SU-DHL-6 (cell line): ENCODE results near the gene RLF.
A peak's percentile ranks its signal among the peaks of the same experiment; 100 is the strongest.
"Not testable (repeated sequence)": the region's sequence is repeated elsewhere in the genome, so short reads cannot be mapped to it uniquely, and the experiment has no call there.

ENCODE experiments used
- H2AFZ ChIP-seq: fragments of 200-600 bp; sonication (generic); 2 replicates; pipeline ENCODE4 v1.6.1; 2014; ENCODE audit warnings: low read depth, mild to moderate bottlenecking, moderate library complexity, mixed read lengths, antibody characterized with exemption, low read length; ENCODE audit not compliant: severe bottlenecking
- H3F3A ChIP-seq: fragments of 200-600 bp; shearing (Covaris generic); 2 replicates; pipeline ENCODE4 v1.6.0; 2016; ENCODE audit warnings: antibody characterized with exemption, mild to moderate bottlenecking; ENCODE audit not compliant: insufficient read depth
- H3K27ac ChIP-seq: fragments of 200-600 bp; sonication (generic); 2 replicates; pipeline ENCODE4 v1.5.1; 2016; ENCODE audit warnings: low read depth, mild to moderate bottlenecking, low read length, moderate library complexity, mixed read lengths
- H3K27me3 ChIP-seq: fragments of 200-600 bp; sonication (generic), shearing (Covaris generic); 2 replicates; pipeline ENCODE4 v1.6.0; 2014; ENCODE audit warnings: mild to moderate bottlenecking, low read length
- H3K36me3 ChIP-seq: fragments of 200-600 bp; sonication (generic); 2 replicates; pipeline ENCODE4 v1.6.1; 2014; ENCODE audit warnings: mild to moderate bottlenecking, low read length, mixed read lengths
- H3K4me2 ChIP-seq: fragments of 300-600, 200-600 bp; shearing (Covaris generic), sonication (generic); 2 replicates; pipeline ENCODE4 v1.6.0; 2014; ENCODE audit warnings: low read length, low read depth, mild to moderate bottlenecking; ENCODE audit not compliant: poor library complexity, severe bottlenecking
- H3K4me3 ChIP-seq: fragments of 200-600 bp; sonication (generic); 2 replicates; pipeline ENCODE4 v1.5.1; 2014; ENCODE audit warnings: antibody characterized with exemption, low read length, mild to moderate bottlenecking, mixed read lengths; ENCODE audit not compliant: insufficient read depth, poor library complexity, severe bottlenecking
- H3K79me2 ChIP-seq: fragments of 200-600 bp; sonication (generic); 2 replicates; pipeline ENCODE4 v1.6.1; 2014; ENCODE audit warnings: mild to moderate bottlenecking, low read length, moderate library complexity; ENCODE audit not compliant: insufficient read depth
- H3K9ac ChIP-seq: fragments of 200-600 bp; sonication (generic); 2 replicates; pipeline ENCODE4 v1.7.0; 2014; ENCODE audit warnings: mild to moderate bottlenecking, low read length
- H3K9me2 ChIP-seq: fragments of 200-600 bp; sonication (generic); replicated peaks from 2 replicates; pipeline ENCODE4 v1.6.1; 2014; ENCODE audit warnings: low read length; ENCODE audit not compliant: insufficient read depth
- H3K9me3 ChIP-seq: fragments of 200-600 bp; sonication (generic); 2 replicates; pipeline ENCODE4 v1.6.1; 2014; ENCODE audit warnings: low read length, mixed read lengths; ENCODE audit not compliant: insufficient read depth
- H4K20me1 ChIP-seq: fragments of 200-600 bp; sonication (generic); 2 replicates; pipeline ENCODE4 v1.6.1; 2014; ENCODE audit warnings: low read depth, mild to moderate bottlenecking, antibody characterized with exemption, low read length, moderate library complexity, mixed read lengths
- EZH2phosphoT487 ChIP-seq: fragments of 200-600 bp; sonication (generic), shearing (Covaris generic); conservative IDR thresholded peaks from 2 replicates; pipeline ENCODE4 v1.6.1; 2018; ENCODE audit warnings: mild to moderate bottlenecking, antibody characterized with exemption, low read length, moderate library complexity, mixed read lengths
- TF ChIP-seq, protein P1 (sequence below): fragments of 200-600 bp; sonication (generic); IDR thresholded peaks from one replicate; pipeline ENCODE4 v1.5.1; 2017; ENCODE audit warnings: antibody characterized with exemption, mild to moderate bottlenecking, low read length, moderate library complexity; ENCODE audit not compliant: insufficient read depth, poor library complexity, severe bottlenecking

Gene RLF

DNA sequence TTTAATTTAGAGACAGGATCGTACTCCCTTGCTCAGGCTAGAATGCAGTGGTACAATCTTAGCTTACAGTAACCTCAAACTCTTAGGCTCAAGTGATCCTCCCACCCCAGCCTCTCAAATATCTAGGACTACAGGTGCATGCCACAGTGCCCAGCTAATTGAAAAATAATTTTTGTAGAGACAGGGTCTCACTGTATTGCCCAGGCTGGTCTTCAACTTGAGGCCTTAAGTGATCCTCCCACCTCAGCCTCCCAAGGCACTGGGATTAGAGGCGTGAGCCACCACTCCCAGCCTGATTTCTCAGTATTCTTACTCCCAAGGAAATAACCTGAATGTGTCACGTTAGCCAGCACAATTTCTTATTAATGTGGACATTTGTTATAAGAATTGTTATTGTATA is 9.8 kb downstream of the RLF start:
- Histone ChIP-seq H3K79me2 (peaks cover 96% of the 10 kb centered on the region), H3K27me3 (no peaks in the 10 kb centered on the region), H3K36me3 (no peaks in the 10 kb centered on the region), H3F3A (peaks cover 5% of the 10 kb centered on the region; the same call in 1 of the 2 replicates), H3K9ac (no peak overlapping the region), H2AFZ (no peak overlapping the region), H3K27ac (peak overlapping the region; percentile 16; the same call in 1 of the 2 replicates), H3K9me2 (no peaks in the 10 kb centered on the region), H3K4me2 (peak overlapping the region; percentile 19), H3K9me3 (no peaks in the 10 kb centered on the region), H3K4me3 (no peak overlapping the region), H4K20me1 (peaks cover 37% of the 10 kb centered on the region)
- no peak for TF ChIP-seq EZH2phosphoT487
- TF ChIP-seq, protein P1, sequence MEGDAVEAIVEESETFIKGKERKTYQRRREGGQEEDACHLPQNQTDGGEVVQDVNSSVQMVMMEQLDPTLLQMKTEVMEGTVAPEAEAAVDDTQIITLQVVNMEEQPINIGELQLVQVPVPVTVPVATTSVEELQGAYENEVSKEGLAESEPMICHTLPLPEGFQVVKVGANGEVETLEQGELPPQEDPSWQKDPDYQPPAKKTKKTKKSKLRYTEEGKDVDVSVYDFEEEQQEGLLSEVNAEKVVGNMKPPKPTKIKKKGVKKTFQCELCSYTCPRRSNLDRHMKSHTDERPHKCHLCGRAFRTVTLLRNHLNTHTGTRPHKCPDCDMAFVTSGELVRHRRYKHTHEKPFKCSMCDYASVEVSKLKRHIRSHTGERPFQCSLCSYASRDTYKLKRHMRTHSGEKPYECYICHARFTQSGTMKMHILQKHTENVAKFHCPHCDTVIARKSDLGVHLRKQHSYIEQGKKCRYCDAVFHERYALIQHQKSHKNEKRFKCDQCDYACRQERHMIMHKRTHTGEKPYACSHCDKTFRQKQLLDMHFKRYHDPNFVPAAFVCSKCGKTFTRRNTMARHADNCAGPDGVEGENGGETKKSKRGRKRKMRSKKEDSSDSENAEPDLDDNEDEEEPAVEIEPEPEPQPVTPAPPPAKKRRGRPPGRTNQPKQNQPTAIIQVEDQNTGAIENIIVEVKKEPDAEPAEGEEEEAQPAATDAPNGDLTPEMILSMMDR, result no peak

DNA sequence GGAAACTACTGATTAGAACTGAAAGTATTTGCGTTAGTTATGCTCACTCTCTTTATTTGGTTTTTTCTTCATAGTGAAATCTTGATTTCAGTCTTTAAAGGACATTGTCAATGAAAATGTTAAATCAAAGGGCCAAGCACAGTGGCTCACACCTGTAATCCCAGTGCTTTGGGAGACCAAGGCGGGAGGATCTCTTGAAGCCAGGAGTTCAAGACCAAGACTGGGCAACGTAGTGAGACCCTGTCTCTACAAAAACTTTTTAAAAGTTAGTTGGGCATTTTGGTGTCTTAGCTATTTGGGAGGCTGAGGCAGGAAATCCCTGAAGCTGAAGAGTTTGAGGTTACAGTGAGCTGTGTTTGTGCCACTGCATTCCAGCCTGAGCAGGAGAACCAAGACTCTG is 13.6 kb downstream of the RLF start:
- Histone ChIP-seq H3K9ac (no peak overlapping the region), H3K9me2 (no peaks in the 10 kb centered on the region), H2AFZ (no peak overlapping the region), H3K36me3 (no peaks in the 10 kb centered on the region), H3K27me3 (no peaks in the 10 kb centered on the region), H3K4me2 (no peak overlapping the region), H3K79me2 (peaks cover 100% of the 10 kb centered on the region), H3K27ac (no peak overlapping the region), H3F3A (peaks cover 5% of the 10 kb centered on the region; the same call in 1 of the 2 replicates), H4K20me1 (peaks cover 40% of the 10 kb centered on the region), H3K4me3 (no peak overlapping the region), H3K9me3 (no peaks in the 10 kb centered on the region)
- TF ChIP-seq, protein P1, result no peak
- no peak for TF ChIP-seq EZH2phosphoT487

DNA sequence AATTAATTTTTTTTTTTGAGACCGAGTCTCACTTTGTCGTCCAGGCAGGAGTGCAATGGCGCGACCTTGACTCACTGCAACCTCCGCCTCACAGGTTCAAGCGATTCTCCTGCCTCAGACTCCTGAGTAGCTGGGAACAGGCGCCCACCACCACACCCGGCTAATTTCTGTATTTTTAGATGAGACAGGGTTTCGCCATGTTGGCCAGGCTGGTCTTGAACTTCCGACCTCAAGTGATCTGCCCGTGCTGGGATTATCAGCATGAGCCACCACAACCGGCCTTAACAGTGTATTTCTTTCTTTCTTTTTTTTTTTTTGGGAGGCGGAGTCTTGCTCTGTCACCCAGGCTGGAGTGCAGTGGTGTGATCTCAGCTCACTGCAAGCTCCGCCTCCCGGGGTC is 15.8 kb downstream of the RLF start:
- not testable (repeated sequence) for H3K27ac ChIP-seq, H2AFZ ChIP-seq, H3K9ac ChIP-seq, H3K9me3 ChIP-seq, H3K9me2 ChIP-seq, H3K4me2 ChIP-seq, H3K27me3 ChIP-seq, H3K4me3 ChIP-seq, H3F3A ChIP-seq, H3K36me3 ChIP-seq
- Histone ChIP-seq H4K20me1 (peaks cover 24% of the 10 kb centered on the region), H3K79me2 (peaks cover 100% of the 10 kb centered on the region)

DNA sequence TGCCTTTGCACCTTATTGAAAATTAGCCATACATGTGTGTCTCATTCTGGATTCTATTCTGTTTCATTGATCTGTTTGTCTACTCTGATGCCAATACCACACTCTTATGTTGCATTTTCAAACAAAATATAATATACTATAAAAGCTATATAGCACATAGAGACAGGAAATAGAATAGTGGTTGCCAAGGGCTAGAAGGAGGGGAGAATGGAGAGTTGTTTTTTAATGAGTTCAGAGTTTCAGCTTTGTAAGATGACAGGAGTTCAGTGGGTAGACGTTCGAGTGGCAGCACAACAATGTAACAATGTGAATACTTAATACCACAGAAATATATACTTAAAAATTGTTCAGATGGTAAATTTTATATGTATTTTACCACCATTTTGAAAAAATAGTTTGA is 17.0 kb downstream of the RLF start:
- no peaks in the 10 kb centered on the region; the same call in 1 of the 2 replicates for H3F3A ChIP-seq
- H3K4me3 ChIP-seq, result no peak overlapping the region
- no peaks in the 10 kb centered on the region for H3K36me3 ChIP-seq
- H4K20me1 ChIP-seq, result peaks cover 29% of the 10 kb centered on the region
- H3K9me2 ChIP-seq, result no peaks in the 10 kb centered on the region
- peaks cover 100% of the 10 kb centered on the region for H3K79me2 ChIP-seq
- H3K9ac ChIP-seq, result no peak overlapping the region
- no peaks in the 10 kb centered on the region for H3K9me3 ChIP-seq
- no peak overlapping the region for H3K27ac ChIP-seq
- H3K27me3 ChIP-seq, result no peaks in the 10 kb centered on the region
- H2AFZ ChIP-seq, result no peak overlapping the region
- no peak overlapping the region for H3K4me2 ChIP-seq
- TF ChIP-seq, protein P1, result no peak
- TF ChIP-seq EZH2phosphoT487, result no peak
